22Rv1 (cell line): ENCODE data around the gene C1orf56.

Experiments used
- ZFX ChIP-seq: fragments of 450-650 bp; IDR thresholded peaks from 2 replicates; pipeline ENCODE4 v1.6.1; 2017; ENCODE audit warnings: antibody characterized with exemption, borderline replicate concordance
- TF ChIP-seq, protein P1 (sequence below): fragments of 450-650 bp; IDR thresholded peaks from 2 replicates; pipeline ENCODE4 v1.5.1; 2017; ENCODE audit warnings: mild to moderate bottlenecking

DNA sequence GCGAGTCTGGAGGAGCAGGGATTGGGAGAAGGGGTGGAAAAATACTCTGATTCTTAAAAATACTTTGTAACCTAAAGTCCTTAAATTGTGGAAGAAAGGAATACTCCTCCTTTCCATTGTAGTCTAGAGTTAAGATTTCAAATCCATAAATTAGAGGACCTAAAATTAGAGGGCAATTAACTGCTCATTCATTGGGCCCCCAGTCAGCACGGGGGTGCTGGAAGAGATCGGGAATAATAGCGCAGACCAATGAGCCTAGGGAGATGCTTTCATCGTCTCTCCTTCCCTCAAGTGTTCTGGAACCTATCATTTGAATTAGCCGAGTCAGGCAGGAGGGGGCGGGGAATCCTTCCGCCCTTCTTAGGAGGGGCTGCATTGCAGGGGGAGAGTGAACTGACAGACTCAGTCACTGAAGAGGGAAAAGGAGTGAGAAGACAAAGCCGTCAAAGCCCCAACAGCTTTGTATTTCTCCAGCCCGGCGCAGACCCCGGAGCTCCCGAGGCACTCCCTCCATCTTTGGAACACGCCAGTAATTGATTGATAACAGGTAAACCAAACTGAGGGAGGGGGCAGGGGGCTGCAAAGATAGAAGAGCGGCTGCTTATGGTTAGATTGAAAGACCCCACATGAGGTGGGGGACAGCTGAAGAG, 12.6 kb downstream of the C1orf56 start, which contains the start of gene MLLT11:
- TF ChIP-seq, protein P1, sequence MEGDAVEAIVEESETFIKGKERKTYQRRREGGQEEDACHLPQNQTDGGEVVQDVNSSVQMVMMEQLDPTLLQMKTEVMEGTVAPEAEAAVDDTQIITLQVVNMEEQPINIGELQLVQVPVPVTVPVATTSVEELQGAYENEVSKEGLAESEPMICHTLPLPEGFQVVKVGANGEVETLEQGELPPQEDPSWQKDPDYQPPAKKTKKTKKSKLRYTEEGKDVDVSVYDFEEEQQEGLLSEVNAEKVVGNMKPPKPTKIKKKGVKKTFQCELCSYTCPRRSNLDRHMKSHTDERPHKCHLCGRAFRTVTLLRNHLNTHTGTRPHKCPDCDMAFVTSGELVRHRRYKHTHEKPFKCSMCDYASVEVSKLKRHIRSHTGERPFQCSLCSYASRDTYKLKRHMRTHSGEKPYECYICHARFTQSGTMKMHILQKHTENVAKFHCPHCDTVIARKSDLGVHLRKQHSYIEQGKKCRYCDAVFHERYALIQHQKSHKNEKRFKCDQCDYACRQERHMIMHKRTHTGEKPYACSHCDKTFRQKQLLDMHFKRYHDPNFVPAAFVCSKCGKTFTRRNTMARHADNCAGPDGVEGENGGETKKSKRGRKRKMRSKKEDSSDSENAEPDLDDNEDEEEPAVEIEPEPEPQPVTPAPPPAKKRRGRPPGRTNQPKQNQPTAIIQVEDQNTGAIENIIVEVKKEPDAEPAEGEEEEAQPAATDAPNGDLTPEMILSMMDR: no peak
- TF ChIP-seq ZFX: no peak
